Measurements from ENCODE around the gene PGM2L1. TPM values are rescaled to one million over a fixed set of nuclear protein-coding genes. Genes with fewer than 3 reads are reported as not detected.

Gene PGM2L1
- total RNA-seq, 3 donors from 2014 or later (not counting 1 experiment from before 2014, with no cell fraction given): 4.4 to 8.0 (median 6.6) TPM

- TF ChIP-seq CTCF (IDR thresholded peaks at IDR 0.05): no peak
- no peaks in the 10 kb centered on the region for H3K9me3 Mint-ChIP-seq
- WGBS (ENCODE audit: insufficient coverage): 90% methylated on average over 3 of the region's 3 CpGs
Observed at GRCh38 chr11:74282421-74282820, 115.8 kb downstream of the PGM2L1 start.

GRCh38 chr11:74280494-74280893 is 117.7 kb downstream of the PGM2L1 start:
- H3K36me3 Mint-ChIP-seq: no peaks in the 10 kb centered on the region
- H3K4me1 ChIP-seq (ENCODE audit: control insufficient read depth, insufficient read depth, low read length): no peaks in the 10 kb centered on the region
- no peak overlapping the region for H3K4me3 Mint-ChIP-seq
- DNase-seq (no peak), ATAC-seq (no peak)
- H3K36me3 ChIP-seq (ENCODE audit: control insufficient read depth, insufficient read depth, low read length): no peaks in the 10 kb centered on the region
- intact Hi-C loops (cut with micrococcal nuclease): no loop called here
- TF ChIP-seq CTCF (IDR thresholded peaks at IDR 0.05): no peak
- no peak overlapping the region for H3K27ac ChIP-seq (ENCODE audit: low read length)
- no peaks in the 10 kb centered on the region for H3K9me3 ChIP-seq (ENCODE audit: control insufficient read depth, insufficient read depth, low read length)
- H3K27me3 ChIP-seq (ENCODE audit: control insufficient read depth, insufficient read depth, low read length): no peaks in the 10 kb centered on the region
- no peak overlapping the region for H3K4me3 ChIP-seq (ENCODE audit: low read length)
- peaks cover 13 to 30% of the 10 kb centered on the region in 2 donors for H3K27me3 Mint-ChIP-seq (ENCODE audit: low read depth in 2 of 2)
- H3K27ac Mint-ChIP-seq: no peak overlapping the region
- no peaks in the 10 kb centered on the region for H3K9me3 Mint-ChIP-seq
- H3K4me1 Mint-ChIP-seq: no peaks in the 10 kb centered on the region

More at GRCh38 chr11:74282421-74282820, 115.8 kb downstream of the PGM2L1 start:
- ATAC-seq: no peak
- DNase-seq: no peak
- Histone ChIP-seq H3K27me3 (ENCODE audit: control insufficient read depth, insufficient read depth, low read length) (no peaks in the 10 kb centered on the region), H3K4me3 (ENCODE audit: low read length) (no peak overlapping the region), H3K36me3 (ENCODE audit: control insufficient read depth, insufficient read depth, low read length) (no peaks in the 10 kb centered on the region), H3K27ac (ENCODE audit: low read length) (no peak overlapping the region), H3K4me1 (ENCODE audit: control insufficient read depth, insufficient read depth, low read length) (no peaks in the 10 kb centered on the region), H3K9me3 (ENCODE audit: control insufficient read depth, insufficient read depth, low read length) (no peaks in the 10 kb centered on the region)
- Mint-ChIP-seq H3K27ac (no peak overlapping the region), H3K4me3 (no peak overlapping the region), H3K4me1 (no peaks in the 10 kb centered on the region), H3K36me3 (no peaks in the 10 kb centered on the region), H3K27me3 (ENCODE audit: low read depth in 2 of 2) (peaks cover 12 to 23% of the 10 kb centered on the region in 2 donors)
- intact Hi-C loops (cut with micrococcal nuclease): no loop called here

Other genes starting within 250 kb of the PGM2L1 start
- gene C2CD3, start 227.4 kb downstream of the PGM2L1 start, total RNA-seq: 10 to 100 TPM; 55.0 to 67.6 (median 58.1) TPM
- 10 to 100 TPM; 15.6 to 18.5 (median 16.9) TPM for gene PPME1, start 227.1 kb downstream of the PGM2L1 start, total RNA-seq
- gene P4HA3, start 86.8 kb downstream of the PGM2L1 start, total RNA-seq: not detected
- gene KCNE3, start 69.1 kb upstream of the PGM2L1 start, total RNA-seq: 1 to 10 TPM in 2 of 3 donors, under 1 TPM in 1; 0.82 to 3.6 (median 1.3) TPM
- 1 to 10 TPM in 2 of 3 donors, under 1 TPM in 1; 0.99 to 4.1 (median 3.1) TPM for gene LIPT2, start 95.3 kb upstream of the PGM2L1 start, total RNA-seq
- 10 to 100 TPM in 1 of 3 donors, 1 to 10 TPM in 2; 9.4 to 10.6 (median 9.6) TPM for gene POLD3, start 194.1 kb upstream of the PGM2L1 start, total RNA-seq

Data from natural killer cell (primary cell).